Endothelial cell of umbilical vein (primary cell): ENCODE data around the gene CREBZF. TPM values are rescaled to one million over a fixed set of nuclear protein-coding genes. Genes with fewer than 3 reads are reported as not detected.

Experiments
- BruUV-seq: library from RNA; stranded (reverse); fragments of 400-500 nt; replicated peaks from 2 replicates; lab custom pipeline; 2021; lab: Mats Ljungman, UMichigan
- CTCF ChIA-PET: fragments of 300-600, 350-600 bp; sonication (Branson Sonifier 250); formaldehyde crosslinking; loops from one replicate; lab custom pipeline; 2021; ENCODE audit warnings: antibody characterized with exemption, inconsistent platforms; lab: Charles Lee
- POLR2A ChIA-PET: fragments of 300-600, 350-600 bp; sonication (Branson Sonifier 250); formaldehyde crosslinking; loops from one replicate; lab custom pipeline; 2021; ENCODE audit warnings: antibody characterized with exemption, inconsistent platforms; lab: Charles Lee
- DNase-seq: peaks from one replicate; pipeline ENCODE4 v3.0.0-alpha.2; 2011; ENCODE audit warnings: low read depth, low spot score
- FAIRE-seq: peaks from 2 replicates; lab custom pipeline; 2011; peaks lifted over from hg19 to GRCh38; lab: Jason Lieb, UNC
- H2AFZ ChIP-seq: 2 replicates; pipeline ENCODE4 v1.6.0; 2012; ENCODE audit warnings: low read depth, low read length, control low read depth, inconsistent platforms
- H3K27ac ChIP-seq: 2 replicates; pipeline ENCODE4 v1.5.1; 2011; ENCODE audit warnings: low read depth, mild to moderate bottlenecking, control low read depth, low read length, moderate library complexity; ENCODE audit not compliant: insufficient read depth
- H3K27me3 ChIP-seq, 2 experiments: 2 replicates each; pipeline versions ENCODE4 v1.6.0 to v1.6.1; 2011; ENCODE audit warnings: low read length in 2 of 2, mixed read lengths in 1 of 2; ENCODE audit not compliant: control insufficient read depth in 2 of 2, insufficient read depth in 2 of 2
- H3K36me3 ChIP-seq, 2 experiments: 2 replicates in 1 of 2; 3 replicates in 1 of 2; pipeline ENCODE4 v1.5.1; 2011; ENCODE audit warnings: low read length in 2 of 2, mild to moderate bottlenecking in 1 of 2, moderate library complexity in 1 of 2; ENCODE audit not compliant: control insufficient read depth in 2 of 2, insufficient read depth in 2 of 2; ENCODE audit errors: extremely low read depth in 1 of 2
- H3K4me1 ChIP-seq: 3 replicates; pipeline ENCODE4 v1.5.1; 2011; ENCODE audit warnings: mild to moderate bottlenecking, low read length; ENCODE audit not compliant: control insufficient read depth, insufficient read depth; ENCODE audit errors: extremely low read depth
- H3K4me2 ChIP-seq: 2 replicates; pipeline ENCODE4 v1.6.1; 2011; ENCODE audit warnings: low read length, control low read depth, mixed read lengths; ENCODE audit not compliant: insufficient read depth
- H3K4me3 ChIP-seq, 3 experiments: fragments of 200-600 bp in 1 of 3; sonication (generic), shearing (Covaris generic) in 1 of 3; replicated peaks in 1 of 3; 2 replicates each; pipeline ENCODE4 v1.5.1; 2011 to 2016; ENCODE audit warnings: control low read depth in 3 of 3, low read length in 3 of 3, mild to moderate bottlenecking in 2 of 3, inconsistent platforms in 1 of 3, low read depth in 1 of 3, moderate library complexity in 1 of 3; ENCODE audit not compliant: insufficient read depth in 1 of 3
- H3K79me2 ChIP-seq: 2 replicates; pipeline ENCODE4 v1.6.0; 2012; ENCODE audit warnings: low read length, inconsistent platforms; ENCODE audit not compliant: control insufficient read depth, insufficient read depth
- H3K9ac ChIP-seq: replicated peaks from 2 replicates; pipeline ENCODE3; 2011; ENCODE audit warnings: low read length, control low read depth; ENCODE audit not compliant: insufficient read depth; ENCODE audit errors: extremely low read depth
- H3K9me1 ChIP-seq: replicated peaks from 3 replicates; pipeline ENCODE4 v1.6.0; 2011; ENCODE audit warnings: mild to moderate bottlenecking, low read length; ENCODE audit not compliant: control insufficient read depth, insufficient read depth; ENCODE audit errors: extremely low read depth
- H3K9me3 ChIP-seq: replicated peaks from 2 replicates; pipeline ENCODE4 v1.5.1; 2012; ENCODE audit warnings: low read length, inconsistent platforms; ENCODE audit not compliant: control insufficient read depth, insufficient read depth
- H4K20me1 ChIP-seq: replicated peaks from 2 replicates; pipeline ENCODE3; 2011; ENCODE audit warnings: mild to moderate bottlenecking, low read length; ENCODE audit not compliant: control insufficient read depth, insufficient read depth; ENCODE audit errors: extremely low read depth
- CTCF ChIP-seq, 2 donors: IDR thresholded peaks; 1 replicate in 1 of 2; 2 replicates in 1 of 2; pipeline ENCODE4 v1.5.1; 2011; ENCODE audit warnings: low read length in 2 of 2, mild to moderate bottlenecking in 2 of 2, moderate library complexity in 2 of 2, control low read depth in 1 of 2, inconsistent platforms in 1 of 2, low read depth in 1 of 2; ENCODE audit not compliant: insufficient read depth in 1 of 2; ENCODE audit errors: extremely low read depth in 1 of 2
- EZH2 ChIP-seq: IDR thresholded peaks from 2 replicates; pipeline ENCODE4 v1.6.1; 2012; ENCODE audit warnings: borderline replicate concordance, low read depth, mild to moderate bottlenecking, moderate library complexity, low read length, inconsistent platforms; ENCODE audit not compliant: severe bottlenecking
- FOS ChIP-seq: IDR thresholded peaks from 2 replicates; pipeline ENCODE4 v1.6.1; 2011; ENCODE audit warnings: mild to moderate bottlenecking, low read length, moderate library complexity, borderline replicate concordance; ENCODE audit not compliant: insufficient read depth
- JUN ChIP-seq: IDR thresholded peaks from 2 replicates; pipeline ENCODE4 v1.6.1; 2011; ENCODE audit warnings: borderline replicate concordance, low read depth; ENCODE audit not compliant: insufficient read length, insufficient read depth
- MYC ChIP-seq: IDR thresholded peaks from one replicate; pipeline ENCODE4 v1.6.1; 2011; ENCODE audit warnings: mild to moderate bottlenecking, low read depth, low read length
- POLR2AphosphoS5 ChIP-seq: IDR thresholded peaks from 2 replicates; pipeline ENCODE4 v1.6.1; 2012; ENCODE audit warnings: low read depth, mild to moderate bottlenecking, control low read depth, low read length, moderate library complexity; ENCODE audit not compliant: insufficient read depth
- dilution Hi-C: fragments of 300-500 bp; cut with MboI; formaldehyde crosslinking; loops from one replicate; pipeline ENCODE4 v1.15.0; 2019; ENCODE audit warnings: low sequenced_read_pairs; ENCODE audit not compliant: extremely low pct_ligation_motif_present
- intact Hi-C: fragments of 100-400 bp; cut with micrococcal nuclease; formaldehyde crosslinking; loops from one replicate; pipeline ENCODE4 v1.10.0; 2022
- polyA plus RNA-seq, 4 experiments: library from polyadenylated mRNA; depleted of rRNA in 3 of 4; stranded (reverse) in 3 of 4; unstranded in 1 of 4; fragments of >200 nt; gene quantifications; 2 replicates each; pipeline versions ENCODE4 v1.2.1 to v1.2.3, GENCODE V29; 2011 to 2012; ENCODE audit warnings: missing spikeins in 1 of 4
- total RNA-seq: library from RNA; stranded (reverse); gene quantifications from 2 replicates; pipeline ENCODE4 v1.2.3, GENCODE V29; 2021

Gene CREBZF
- total and polyA plus RNA-seq, 2 donors (not counting 3 experiments of a cell fraction or from before 2014, with no cell fraction given): 15.5 to 35.5 TPM

DNA sequence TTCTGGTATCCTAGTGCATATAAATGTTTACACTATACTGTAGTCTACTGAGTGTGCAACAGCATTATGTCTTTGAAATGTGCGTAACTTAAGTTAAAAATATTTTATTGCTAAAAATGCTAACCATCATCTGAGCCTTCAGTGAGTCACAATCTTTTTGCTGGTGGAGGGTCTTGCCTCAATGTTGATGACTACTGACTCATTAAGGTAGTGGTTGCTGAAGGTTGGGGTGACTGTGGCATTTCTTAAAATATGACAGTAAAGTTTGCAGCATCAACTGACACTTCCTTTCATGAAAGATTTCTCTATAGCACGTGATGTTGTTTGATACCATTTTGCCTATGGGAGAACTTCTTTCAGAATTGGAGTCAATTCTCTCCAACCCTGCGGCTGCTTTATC, 8.5 kb upstream of the CREBZF start:
- Histone ChIP-seq H3K4me1 (no peaks in the 10 kb centered on the region), H3K27ac (no peak overlapping the region), H3K36me3 (no peaks in the 10 kb centered on the region), H2AFZ (no peak overlapping the region), H3K9me3 (no peaks in the 10 kb centered on the region), H3K4me2 (no peak overlapping the region), H3K79me2 (no peaks in the 10 kb centered on the region), H3K9me1 (no peaks in the 10 kb centered on the region), H3K4me3 (no peak overlapping the region), H4K20me1 (no peaks in the 10 kb centered on the region), H3K9ac (no peak overlapping the region), H3K27me3 (peaks cover 21 to 36% of the 10 kb centered on the region in 2 experiments)
- FAIRE-seq (no peak), DNase-seq (no peak)
- intact Hi-C loops (no loop called here), dilution Hi-C loops (no loop called here)
- ChIA-PET CTCF (interaction anchor here (1.4 kb wide), 2 partner anchors 11 to 68 kb away, joined by 3 read pairs; no protein-coding TSS in a partner anchor), POLR2A (no interaction called here)
- no TSS peak for BruUV-seq
- TF ChIP-seq EZH2 (no peak), JUN (no peak), POLR2AphosphoS5 (no peak), FOS (no peak), MYC (no peak), CTCF (IDR thresholded peaks at IDR 0.05; ENCODE audit: extremely low read depth in 1 of 2, insufficient read depth in 1 of 2, low read depth in 1 of 2, low read length in 2 of 2) (no peak)
